Measurements from ENCODE around the gene GABRG3. TPM values are rescaled to one million over a fixed set of nuclear protein-coding genes. Genes with fewer than 3 reads are reported as not detected.

GABRG3 gene
- total and polyA plus RNA-seq, 9 of the 15 experiments (the other 6 are each of a cell fraction or from before 2014, with no cell fraction given): 4.0 to 15.1 (median 11.2) TPM

DNA sequence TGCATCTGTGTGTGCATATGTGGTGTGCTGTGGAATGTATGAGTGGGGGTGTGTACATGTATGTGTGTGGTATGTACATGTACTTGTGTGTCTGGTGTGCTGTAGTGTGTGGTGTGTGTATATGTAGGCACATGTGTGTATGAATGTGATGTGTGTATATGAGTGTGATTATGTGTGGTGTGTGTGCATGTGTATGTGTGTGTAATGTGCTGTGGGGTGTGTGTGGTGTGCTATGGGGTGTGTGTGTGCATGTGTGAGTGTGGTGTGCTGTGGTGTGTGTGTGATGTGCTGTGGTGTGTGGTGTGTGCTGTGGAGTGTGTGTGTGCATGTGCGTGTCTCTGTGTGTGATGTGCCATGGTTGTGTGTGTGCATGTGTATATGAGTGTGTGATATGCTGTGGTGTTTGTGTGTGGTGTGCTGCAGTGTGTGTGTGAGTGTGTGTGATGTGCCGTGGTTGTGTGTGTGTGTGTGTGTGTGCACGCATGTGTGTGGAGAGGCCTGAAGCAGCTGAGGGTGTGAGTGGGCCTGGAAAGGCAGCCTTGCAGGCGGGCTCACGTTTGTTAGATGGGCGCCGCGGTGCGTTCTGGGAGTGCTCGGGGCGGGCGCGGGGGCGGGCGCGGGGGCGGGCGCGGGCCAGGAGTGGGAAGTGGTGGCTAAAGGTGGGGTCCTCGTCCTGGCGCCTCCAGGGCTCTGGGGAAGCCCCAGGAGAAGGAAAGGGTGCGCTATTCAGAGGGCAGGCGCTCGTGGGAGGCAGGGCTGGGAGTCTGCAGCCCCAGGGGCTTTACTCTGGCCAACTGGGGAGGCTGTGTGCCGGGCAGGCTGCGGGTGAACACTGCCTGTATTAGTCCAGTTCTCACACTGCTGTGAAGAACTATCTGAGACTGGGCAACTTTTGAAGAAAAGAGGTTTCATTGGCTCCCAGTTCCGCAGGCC is 116.9 kb downstream of the GABRG3 start (continued):
- TF ChIP-seq, protein P1, sequence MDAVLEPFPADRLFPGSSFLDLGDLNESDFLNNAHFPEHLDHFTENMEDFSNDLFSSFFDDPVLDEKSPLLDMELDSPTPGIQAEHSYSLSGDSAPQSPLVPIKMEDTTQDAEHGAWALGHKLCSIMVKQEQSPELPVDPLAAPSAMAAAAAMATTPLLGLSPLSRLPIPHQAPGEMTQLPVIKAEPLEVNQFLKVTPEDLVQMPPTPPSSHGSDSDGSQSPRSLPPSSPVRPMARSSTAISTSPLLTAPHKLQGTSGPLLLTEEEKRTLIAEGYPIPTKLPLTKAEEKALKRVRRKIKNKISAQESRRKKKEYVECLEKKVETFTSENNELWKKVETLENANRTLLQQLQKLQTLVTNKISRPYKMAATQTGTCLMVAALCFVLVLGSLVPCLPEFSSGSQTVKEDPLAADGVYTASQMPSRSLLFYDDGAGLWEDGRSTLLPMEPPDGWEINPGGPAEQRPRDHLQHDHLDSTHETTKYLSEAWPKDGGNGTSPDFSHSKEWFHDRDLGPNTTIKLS (IDR thresholded peaks at IDR 0.05; ENCODE audit: borderline replicate concordance, low read depth): no peak
- TF ChIP-seq MAZ (CRISPR knock-in tag; conservative IDR thresholded peaks at IDR 0.05 in 1 of 2, IDR thresholded peaks at IDR 0.05 in 1 of 2) (no peak), SMARCA5 (IDR thresholded peaks at IDR 0.05) (peak; percentile 95), SMARCA4 (IDR thresholded peaks at IDR 0.05) (0 out of 2 replicates have a peak, but pooled peaks have one; percentile 26), OTX1 (CRISPR knock-in tag; IDR thresholded peaks at IDR 0.05) (peak; percentile 80; the same call in 1 of the 2 replicates), DMBX1 (CRISPR knock-in tag; IDR thresholded peaks at IDR 0.05; ENCODE audit: borderline replicate concordance) (no peak), L3MBTL2 (IDR thresholded peaks at IDR 0.05) (no peak)
- TF ChIP-seq, protein P2, sequence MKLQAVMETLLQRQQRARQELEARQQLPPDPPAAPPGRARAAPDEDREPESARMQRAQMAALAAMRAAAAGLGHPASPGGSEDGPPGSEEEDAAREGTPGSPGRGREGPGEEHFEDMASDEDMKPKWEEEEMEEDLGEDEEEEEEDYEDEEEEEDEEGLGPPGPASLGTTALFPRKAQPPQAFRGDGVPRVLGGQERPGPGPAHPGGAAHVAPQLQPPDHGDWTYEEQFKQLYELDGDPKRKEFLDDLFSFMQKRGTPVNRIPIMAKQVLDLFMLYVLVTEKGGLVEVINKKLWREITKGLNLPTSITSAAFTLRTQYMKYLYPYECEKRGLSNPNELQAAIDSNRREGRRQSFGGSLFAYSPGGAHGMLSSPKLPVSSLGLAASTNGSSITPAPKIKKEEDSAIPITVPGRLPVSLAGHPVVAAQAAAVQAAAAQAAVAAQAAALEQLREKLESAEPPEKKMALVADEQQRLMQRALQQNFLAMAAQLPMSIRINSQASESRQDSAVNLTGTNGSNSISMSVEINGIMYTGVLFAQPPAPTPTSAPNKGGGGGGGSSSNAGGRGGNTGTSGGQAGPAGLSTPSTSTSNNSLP (IDR thresholded peaks at IDR 0.05; ENCODE audit: borderline replicate concordance, low read depth, low read length): no peak

All from K562 (cell line).